ENCODE data around the gene CAPN9.

DNA sequence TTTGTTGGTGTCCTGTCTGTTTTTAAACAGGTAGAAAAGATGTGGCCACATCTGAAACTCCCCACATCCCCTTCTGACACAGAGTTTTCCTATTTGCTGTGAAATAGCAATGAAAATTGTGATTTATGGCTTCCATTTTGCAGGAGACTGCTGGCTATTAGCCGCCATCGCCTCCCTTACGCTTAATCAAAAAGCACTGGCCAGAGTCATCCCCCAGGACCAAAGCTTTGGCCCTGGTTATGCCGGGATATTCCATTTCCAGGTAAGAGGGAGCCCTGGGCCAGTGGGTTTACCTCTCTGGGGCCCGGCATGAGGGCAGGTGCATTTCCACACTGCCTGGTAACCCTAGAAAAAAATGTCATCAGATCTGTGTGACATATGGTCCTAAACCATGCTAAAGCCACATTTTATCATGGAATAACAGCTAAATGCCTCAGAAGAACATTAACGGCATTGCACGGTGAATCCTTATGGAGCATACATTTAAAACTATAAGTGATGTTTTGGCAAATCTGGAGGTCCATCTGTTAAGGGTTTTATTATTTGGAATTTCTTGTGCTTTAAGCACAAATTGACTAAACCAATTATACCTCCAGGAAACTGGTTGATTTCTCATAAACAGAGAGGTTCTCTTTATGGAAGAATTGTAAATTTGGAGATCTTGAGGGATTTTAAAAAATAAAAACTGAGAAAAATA lies 12.3 kb downstream of the CAPN9 start:
- TF ChIP-seq MYC (IDR thresholded peaks at IDR 0.05; ENCODE audit: low read depth, low read length): no peak
- TF ChIP-seq MAX (IDR thresholded peaks at IDR 0.05; ENCODE audit: insufficient read depth, insufficient read length): no peak
- TF ChIP-seq CTCF (IDR thresholded peaks at IDR 0.05; ENCODE audit: extremely low read depth in 1 of 2, insufficient read depth in 1 of 2, low read depth in 1 of 2, low read length in 2 of 2): no peak
- TF ChIP-seq POLR2AphosphoS5 (IDR thresholded peaks at IDR 0.05; ENCODE audit: insufficient read depth, low read depth, low read length): no peak
- TF ChIP-seq EZH2 (IDR thresholded peaks at IDR 0.05; ENCODE audit: borderline replicate concordance, low read depth, low read length, severe bottlenecking): no peak
- no peak for TF ChIP-seq POLR2A (IDR thresholded peaks at IDR 0.05; ENCODE audit: low read depth, low read length)
